Fibroblast of lung (primary cell): Measurements from ENCODE around the gene RERE. TPM values are rescaled to one million over a fixed set of nuclear protein-coding genes. Genes with fewer than 3 reads are reported as not detected.

Source experiments
- DNase-seq, 2 donors: peaks; one replicate each; pipeline versions ENCODE4 v3.0.0 to v3.0.0-alpha.2; 2010; ENCODE audit warnings: low read depth in 2 of 2
- H2AFZ ChIP-seq: 2 replicates; pipeline ENCODE4 v1.5.1; 2012; ENCODE audit warnings: low read length, control low read depth, inconsistent platforms
- H3K27ac ChIP-seq: 2 replicates; pipeline ENCODE4 v1.5.1; 2011; ENCODE audit warnings: low read length, control low read depth; ENCODE audit not compliant: insufficient read depth
- H3K27me3 ChIP-seq: 2 replicates; pipeline ENCODE4 v1.5.1; 2011; ENCODE audit warnings: mild to moderate bottlenecking, low read length; ENCODE audit not compliant: control insufficient read depth, insufficient read depth
- H3K36me3 ChIP-seq: 2 replicates; pipeline ENCODE4 v1.5.1; 2011; ENCODE audit warnings: low read length; ENCODE audit not compliant: control insufficient read depth, insufficient read depth
- H3K4me1 ChIP-seq: 2 replicates; pipeline ENCODE4 v1.5.1; 2011; ENCODE audit warnings: low read length; ENCODE audit not compliant: control insufficient read depth, insufficient read depth; ENCODE audit errors: extremely low read depth
- H3K4me2 ChIP-seq: 2 replicates; pipeline ENCODE4 v1.5.1; 2011; ENCODE audit warnings: low read length, control low read depth; ENCODE audit not compliant: insufficient read depth; ENCODE audit errors: extremely low read depth
- H3K4me3 ChIP-seq, 4 experiments: fragments of 200-600 bp in 1 of 4; sonication (generic) in 1 of 4; replicated peaks in 1 of 4; 2 replicates each; pipeline ENCODE4 v1.5.1; 2011 to 2016; ENCODE audit warnings: low read length in 4 of 4, low read depth in 3 of 4, mild to moderate bottlenecking in 3 of 4, control low read depth in 2 of 4, inconsistent platforms in 1 of 4, mixed read lengths in 1 of 4; ENCODE audit not compliant: insufficient read depth in 1 of 4; ENCODE audit errors: control extremely low read depth in 1 of 4
- H3K79me2 ChIP-seq: 2 replicates; pipeline ENCODE4 v1.5.1; 2012; ENCODE audit warnings: mild to moderate bottlenecking, low read length, inconsistent platforms; ENCODE audit not compliant: control insufficient read depth, insufficient read depth
- H3K9ac ChIP-seq: 2 replicates; pipeline ENCODE4 v1.5.1; 2011; ENCODE audit warnings: mild to moderate bottlenecking, low read length, control low read depth; ENCODE audit not compliant: insufficient read depth
- H3K9me3 ChIP-seq: 2 replicates; pipeline ENCODE4 v1.5.1; 2012; ENCODE audit warnings: low read depth, low read length; ENCODE audit not compliant: control insufficient read depth, insufficient read depth
- H4K20me1 ChIP-seq: 2 replicates; pipeline ENCODE4 v1.5.1; 2011; ENCODE audit warnings: low read length; ENCODE audit not compliant: control insufficient read depth, insufficient read depth; ENCODE audit errors: extremely low read depth
- EZH2 ChIP-seq: IDR thresholded peaks from 2 replicates; pipeline ENCODE4 v1.5.1; 2012; ENCODE audit warnings: low read length, control low read depth, mild to moderate bottlenecking; ENCODE audit errors: missing control alignments
- polyA plus RNA-seq, 2 donors: library from polyadenylated mRNA; depleted of rRNA in 1 of 2; stranded (reverse) in 1 of 2; unstranded in 1 of 2; fragments of >200 nt; gene quantifications; 2 replicates each; pipeline ENCODE4 v1.2.1, GENCODE V29; 2011 to 2012; ENCODE audit warnings: missing spikeins in 1 of 2
- total RNA-seq: library from RNA; depleted of rRNA; stranded (reverse); fragments of >200 nt; gene quantifications from 2 replicates; pipeline ENCODE4 v1.2.1, GENCODE V29; 2014
- TF ChIP-seq, protein P1 (sequence below), 2 donors: IDR thresholded peaks in 1 of 2; conservative IDR thresholded peaks in 1 of 2; 1 replicate in 1 of 2; 2 replicates in 1 of 2; pipeline ENCODE4 v1.5.1; 2011 to 2012; ENCODE audit warnings: low read length in 2 of 2, control low read depth in 1 of 2, inconsistent platforms in 1 of 2, low read depth in 1 of 2, mild to moderate bottlenecking in 1 of 2

RERE gene
- total and polyA plus RNA-seq, 2 donors (not counting 1 experiment from before 2014, with no cell fraction given), result 3.7 to 51.0 TPM

GRCh38 chr1:8456991-8457390, 360.4 kb downstream of the RERE start:
- Histone ChIP-seq H4K20me1 (no peaks in the 10 kb centered on the region), H3K79me2 (no peaks in the 10 kb centered on the region), H2AFZ (no peak overlapping the region), H3K9ac (no peak overlapping the region), H3K4me1 (peaks cover 19% of the 10 kb centered on the region), H3K36me3 (no peaks in the 10 kb centered on the region), H3K27me3 (no peaks in the 10 kb centered on the region), H3K27ac (no peak overlapping the region), H3K4me2 (no peak overlapping the region), H3K4me3 (no peak overlapping the region), H3K9me3 (no peaks in the 10 kb centered on the region)
- TF ChIP-seq, protein P1, sequence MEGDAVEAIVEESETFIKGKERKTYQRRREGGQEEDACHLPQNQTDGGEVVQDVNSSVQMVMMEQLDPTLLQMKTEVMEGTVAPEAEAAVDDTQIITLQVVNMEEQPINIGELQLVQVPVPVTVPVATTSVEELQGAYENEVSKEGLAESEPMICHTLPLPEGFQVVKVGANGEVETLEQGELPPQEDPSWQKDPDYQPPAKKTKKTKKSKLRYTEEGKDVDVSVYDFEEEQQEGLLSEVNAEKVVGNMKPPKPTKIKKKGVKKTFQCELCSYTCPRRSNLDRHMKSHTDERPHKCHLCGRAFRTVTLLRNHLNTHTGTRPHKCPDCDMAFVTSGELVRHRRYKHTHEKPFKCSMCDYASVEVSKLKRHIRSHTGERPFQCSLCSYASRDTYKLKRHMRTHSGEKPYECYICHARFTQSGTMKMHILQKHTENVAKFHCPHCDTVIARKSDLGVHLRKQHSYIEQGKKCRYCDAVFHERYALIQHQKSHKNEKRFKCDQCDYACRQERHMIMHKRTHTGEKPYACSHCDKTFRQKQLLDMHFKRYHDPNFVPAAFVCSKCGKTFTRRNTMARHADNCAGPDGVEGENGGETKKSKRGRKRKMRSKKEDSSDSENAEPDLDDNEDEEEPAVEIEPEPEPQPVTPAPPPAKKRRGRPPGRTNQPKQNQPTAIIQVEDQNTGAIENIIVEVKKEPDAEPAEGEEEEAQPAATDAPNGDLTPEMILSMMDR (conservative IDR thresholded peaks at IDR 0.05 in 1 of 2, IDR thresholded peaks at IDR 0.05 in 1 of 2; ENCODE audit: low read depth in 1 of 2, low read length in 2 of 2), result no peak
- TF ChIP-seq EZH2, result no peak
- DNase-seq, result no peak

DNA sequence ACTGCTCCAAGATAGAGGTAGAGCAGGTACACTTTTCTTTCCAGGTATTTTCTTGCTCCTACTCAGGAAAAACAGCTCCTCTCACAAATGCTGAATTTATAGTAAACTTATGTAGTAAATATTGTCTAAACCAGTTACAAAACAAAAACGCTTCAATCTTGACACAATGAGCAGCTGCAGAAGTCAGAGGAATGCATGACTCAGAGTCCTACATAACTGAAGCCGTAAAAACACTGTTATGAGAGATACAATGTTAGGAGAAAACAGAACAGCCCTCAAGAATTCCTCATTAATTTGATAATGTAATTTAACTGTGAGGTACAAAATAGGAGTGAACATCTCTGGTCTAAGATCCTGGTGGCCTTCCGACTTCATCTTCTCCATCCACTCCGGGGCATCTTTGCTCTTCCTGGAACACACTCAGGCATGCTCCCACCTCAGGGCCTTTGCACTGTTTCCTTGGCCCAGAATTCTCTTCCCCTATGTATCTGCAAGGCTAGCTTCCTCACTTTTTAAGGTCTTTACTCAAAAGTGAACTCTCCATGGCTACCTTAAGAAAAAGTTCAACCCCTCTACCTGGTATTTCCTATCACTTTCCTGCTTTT, 361.0 kb downstream of the RERE start:
- Histone ChIP-seq H3K36me3 (no peaks in the 10 kb centered on the region), H3K79me2 (no peaks in the 10 kb centered on the region), H2AFZ (no peak overlapping the region), H3K4me2 (peak overlapping the region; percentile 61), H3K9ac (no peak overlapping the region), H3K4me1 (peaks cover 19% of the 10 kb centered on the region), H3K27me3 (no peaks in the 10 kb centered on the region), H4K20me1 (no peaks in the 10 kb centered on the region), H3K27ac (peak overlapping the region; percentile 53), H3K9me3 (no peaks in the 10 kb centered on the region), H3K4me3 (no peak overlapping the region)
- peak; percentile 71 to 85 for DNase-seq
- no peak for TF ChIP-seq EZH2
- TF ChIP-seq, protein P1 (conservative IDR thresholded peaks at IDR 0.05 in 1 of 2, IDR thresholded peaks at IDR 0.05 in 1 of 2; ENCODE audit: low read depth in 1 of 2, low read length in 2 of 2), result no peak

GRCh38 chr1:8455700-8456307, 361.6 kb downstream of the RERE start:
- Histone ChIP-seq H3K79me2 (no peaks in the 10 kb centered on the region), H3K27me3 (no peaks in the 10 kb centered on the region), H3K36me3 (no peaks in the 10 kb centered on the region), H4K20me1 (no peaks in the 10 kb centered on the region), H2AFZ (no peak overlapping the region), H3K4me3 (no peak overlapping the region), H3K4me1 (peaks cover 19% of the 10 kb centered on the region), H3K9ac (no peak overlapping the region), H3K9me3 (no peaks in the 10 kb centered on the region), H3K4me2 (peak overlapping the region; percentile 61), H3K27ac (peak overlapping the region; percentile 53)
- TF ChIP-seq, protein P1 (conservative IDR thresholded peaks at IDR 0.05 in 1 of 2, IDR thresholded peaks at IDR 0.05 in 1 of 2; ENCODE audit: low read depth in 1 of 2, low read length in 2 of 2), result no peak
- TF ChIP-seq EZH2, result no peak
- DNase-seq, result no peak
